Astrocyte of the hippocampus (primary cell): ENCODE data around the gene ME2.
"Not testable (repeated sequence)": the region's sequence is repeated elsewhere in the genome, so short reads cannot be mapped to it uniquely, and the experiment has no call there.

Source experiments
- DNase-seq: peaks from one replicate; pipeline ENCODE4 v3.0.0; 2011; ENCODE audit warnings: low read depth, low spot score

ME2 gene

GRCh38 chr18:50861617-50862016, 17.3 kb upstream of the ME2 start:
- no peak for DNase-seq

- DNase-seq: no peak
Measured at GRCh38 chr18:50862401-50862800, 16.5 kb upstream of the ME2 start.

GRCh38 chr18:50863840-50864375, 15.0 kb upstream of the ME2 start:
- no peak for DNase-seq

GRCh38 chr18:50866765-50867164, 12.2 kb upstream of the ME2 start:
- peak; percentile 35 for DNase-seq

- no peak for DNase-seq
Measured at GRCh38 chr18:50869150-50869549, 9.8 kb upstream of the ME2 start.

- peak; percentile 74 for DNase-seq
Measured at GRCh38 chr18:50870138-50870845, 8.6 kb upstream of the ME2 start.

GRCh38 chr18:50871846-50872245, 7.1 kb upstream of the ME2 start:
- DNase-seq: no peak

- no peak for DNase-seq
Measured at GRCh38 chr18:50875966-50876536, 2.9 kb upstream of the ME2 start.

- no peak for DNase-seq
Measured at GRCh38 chr18:50877545-50878265, 1.2 kb upstream of the ME2 start.

GRCh38 chr18:50879302-50880118, 592 bp downstream of the ME2 start:
- no peak for DNase-seq

GRCh38 chr18:50880119-50880465, 1.2 kb downstream of the ME2 start:
- peak; percentile 13 for DNase-seq

- DNase-seq: not testable (repeated sequence)
Measured at GRCh38 chr18:50880944-50881343, 2.0 kb downstream of the ME2 start.

- no peak for DNase-seq
Measured at GRCh38 chr18:50886929-50887328, 8.0 kb downstream of the ME2 start.

- DNase-seq: no peak
Measured at GRCh38 chr18:50895350-50896045, 16.6 kb downstream of the ME2 start.

- DNase-seq: no peak
Measured at GRCh38 chr18:50896093-50896492, 17.2 kb downstream of the ME2 start.

GRCh38 chr18:50898919-50899318, 20.0 kb downstream of the ME2 start:
- DNase-seq: no peak

- DNase-seq: no peak
Measured at GRCh38 chr18:50902797-50903196, 23.9 kb downstream of the ME2 start.

- no peak for DNase-seq
Measured at GRCh38 chr18:50906843-50907242, 27.9 kb downstream of the ME2 start.

GRCh38 chr18:50909261-50909660, 30.3 kb downstream of the ME2 start:
- no peak for DNase-seq

GRCh38 chr18:50911006-50911405, 32.1 kb downstream of the ME2 start:
- no peak for DNase-seq

- peak; percentile 7 for DNase-seq
Measured at GRCh38 chr18:50917021-50917420, 38.1 kb downstream of the ME2 start.
